Measurements from ENCODE around the gene C9orf72. TPM values are rescaled to one million over a fixed set of nuclear protein-coding genes. Genes with fewer than 3 reads are reported as not detected.
A peak's percentile ranks its signal among the peaks of the same experiment; 100 is the strongest.

Gene C9orf72
- total RNA-seq, 1 experiment from 2014 or later, result 8.0 TPM

GRCh38 chr9:27573634-27574590 is 631 bp upstream of the C9orf72 start:
- BruUV-seq (replicated peaks), result TSS peak; percentile 98
- Mint-ChIP-seq H3K4me1 (ENCODE audit: low read depth, unreplicated experiment) (no peaks in the 10 kb centered on the region), H3K27me3 (ENCODE audit: unreplicated experiment) (no peaks in the 10 kb centered on the region), H3K36me3 (ENCODE audit: insufficient read depth, unreplicated experiment) (peaks cover 27% of the 10 kb centered on the region), H3K27ac (ENCODE audit: unreplicated experiment) (peak overlapping the region; percentile 100), H3K9me3 (ENCODE audit: low read depth, unreplicated experiment) (peaks cover 7% of the 10 kb centered on the region), H3K4me3 (ENCODE audit: low read depth, unreplicated experiment) (peak overlapping the region; percentile 91)
- peak; percentile 89 for DNase-seq
- no peak for TF ChIP-seq CTCF (IDR thresholded peaks at IDR 0.05; ENCODE audit: unreplicated experiment)
- intact Hi-C loops (cut with micrococcal nuclease; ENCODE audit: unreplicated experiment), result no loop called here
- CTCF ChIA-PET, result no interaction called here

GRCh38 chr9:27572566-27572917 is 739 bp downstream of the C9orf72 start:
- peak; percentile 12 for DNase-seq
- Mint-ChIP-seq H3K4me3 (ENCODE audit: low read depth, unreplicated experiment) (peak overlapping the region; percentile 91), H3K36me3 (ENCODE audit: insufficient read depth, unreplicated experiment) (peaks cover 27% of the 10 kb centered on the region), H3K27ac (ENCODE audit: unreplicated experiment) (peak overlapping the region; percentile 100), H3K9me3 (ENCODE audit: low read depth, unreplicated experiment) (no peaks in the 10 kb centered on the region), H3K27me3 (ENCODE audit: unreplicated experiment) (no peaks in the 10 kb centered on the region), H3K4me1 (ENCODE audit: low read depth, unreplicated experiment) (no peaks in the 10 kb centered on the region)
- intact Hi-C loops (cut with micrococcal nuclease; ENCODE audit: unreplicated experiment), result no loop called here
- BruUV-seq (replicated peaks), result no TSS peak
- no peak for TF ChIP-seq CTCF (IDR thresholded peaks at IDR 0.05; ENCODE audit: unreplicated experiment)
- CTCF ChIA-PET, result no interaction called here

- H3K4me1 Mint-ChIP-seq (ENCODE audit: low read depth, unreplicated experiment), result no peaks in the 10 kb centered on the region
- CTCF ChIA-PET, result interaction anchor here (0.5 to 0.8 kb wide), 2 partner anchors 351 to 418 kb away, joined by 3 read pairs; no protein-coding TSS in a partner anchor
- H3K36me3 Mint-ChIP-seq (ENCODE audit: insufficient read depth, unreplicated experiment), result peaks cover 27% of the 10 kb centered on the region
- H3K4me3 Mint-ChIP-seq (ENCODE audit: low read depth, unreplicated experiment), result peak overlapping the region; percentile 91
- H3K27ac Mint-ChIP-seq (ENCODE audit: unreplicated experiment), result peak overlapping the region; percentile 100
- H3K9me3 Mint-ChIP-seq (ENCODE audit: low read depth, unreplicated experiment), result no peaks in the 10 kb centered on the region
- TF ChIP-seq CTCF (IDR thresholded peaks at IDR 0.05; ENCODE audit: unreplicated experiment), result no peak
- no peaks in the 10 kb centered on the region for H3K27me3 Mint-ChIP-seq (ENCODE audit: unreplicated experiment)
- intact Hi-C loops (cut with micrococcal nuclease; ENCODE audit: unreplicated experiment), result no loop called here
- TSS peak; percentile 53 for BruUV-seq (replicated peaks)
- DNase-seq, result no peak
Observed at GRCh38 chr9:27572061-27572460, 1.2 kb downstream of the C9orf72 start.

- no peak overlapping the region for H3K27ac Mint-ChIP-seq (ENCODE audit: unreplicated experiment)
- H3K27me3 Mint-ChIP-seq (ENCODE audit: unreplicated experiment), result no peaks in the 10 kb centered on the region
- no peak for TF ChIP-seq CTCF (IDR thresholded peaks at IDR 0.05; ENCODE audit: unreplicated experiment)
- intact Hi-C loops (cut with micrococcal nuclease; ENCODE audit: unreplicated experiment), result loop anchor here (2.0 kb wide), 1 partner anchor 56 kb away; no protein-coding TSS in a partner anchor
- no peak for DNase-seq
- no TSS peak for BruUV-seq (replicated peaks)
- H3K4me3 Mint-ChIP-seq (ENCODE audit: low read depth, unreplicated experiment), result no peak overlapping the region
- H3K36me3 Mint-ChIP-seq (ENCODE audit: insufficient read depth, unreplicated experiment), result peaks cover 27% of the 10 kb centered on the region
- no peaks in the 10 kb centered on the region for H3K9me3 Mint-ChIP-seq (ENCODE audit: low read depth, unreplicated experiment)
- no peaks in the 10 kb centered on the region for H3K4me1 Mint-ChIP-seq (ENCODE audit: low read depth, unreplicated experiment)
- CTCF ChIA-PET, result interaction anchor here (0.8 kb wide), 1 partner anchor 352 kb away, joined by 3 read pairs; no protein-coding TSS in a partner anchor
Observed at GRCh38 chr9:27571011-27571410, 2.3 kb downstream of the C9orf72 start.
